GM10847 (cell line): ENCODE data around the gene KCTD10.

ENCODE experiments used
- POLR2A ChIP-seq: IDR thresholded peaks from 2 replicates; pipeline ENCODE4 v1.6.1; 2011; ENCODE audit not compliant: insufficient read length; ENCODE audit errors: extremely low read depth

The KCTD10 gene

GRCh38 chr12:109500406-109501185 lies 23.5 kb upstream of the KCTD10 start:
- no peak for TF ChIP-seq POLR2A

DNA sequence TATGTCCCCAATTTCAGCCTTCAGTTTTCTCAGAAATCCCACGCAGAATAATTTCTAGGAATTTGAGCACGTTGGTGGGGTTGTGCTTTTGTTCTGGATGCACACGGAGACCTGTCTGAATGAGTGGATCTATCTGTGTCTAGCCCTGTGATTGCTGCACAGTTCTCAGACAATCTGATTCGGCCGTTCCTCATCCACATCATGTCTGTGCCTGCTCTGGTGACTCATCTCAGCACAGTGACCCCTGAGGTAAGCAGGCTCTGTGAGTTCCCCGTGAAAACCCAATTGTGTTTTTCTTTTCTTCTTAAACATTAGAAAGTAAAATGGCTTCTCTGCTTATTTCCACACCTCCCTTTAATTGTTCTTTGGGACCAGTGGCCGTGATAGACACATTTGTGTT lies 20.6 kb upstream of the KCTD10 start:
- TF ChIP-seq POLR2A, result no peak

GRCh38 chr12:109496306-109496705 lies 19.2 kb upstream of the KCTD10 start:
- TF ChIP-seq POLR2A, result no peak

GRCh38 chr12:109495012-109495411 lies 17.9 kb upstream of the KCTD10 start:
- TF ChIP-seq POLR2A, result no peak

DNA sequence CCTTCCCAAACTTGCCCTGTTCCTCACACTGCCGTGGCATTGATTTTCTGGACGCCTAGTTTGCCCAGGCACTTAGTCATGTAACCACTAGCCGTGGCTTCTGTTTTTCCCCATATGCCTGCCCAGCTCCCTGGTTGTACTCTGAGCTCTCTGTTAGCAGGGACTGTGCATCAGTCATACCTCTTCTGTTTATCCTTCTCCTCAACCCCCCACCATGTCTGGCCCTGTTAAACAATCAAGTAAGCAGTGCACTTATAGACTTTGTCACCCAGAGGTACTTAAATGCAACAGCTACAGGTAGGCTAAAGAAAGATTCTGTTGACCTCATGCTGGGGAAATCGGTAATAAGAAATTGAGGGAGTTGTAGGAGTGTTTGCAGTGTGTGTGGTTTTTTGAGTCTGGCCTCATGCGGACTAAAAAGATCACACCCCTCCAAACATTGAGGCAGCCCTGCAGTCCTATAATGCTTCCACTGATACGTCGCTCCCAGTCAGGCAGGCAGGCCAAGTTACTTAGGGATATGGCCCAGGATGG lies 17.3 kb upstream of the KCTD10 start:
- no peak for TF ChIP-seq POLR2A

- no peak for TF ChIP-seq POLR2A
Measured at GRCh38 chr12:109493938-109494337, 16.8 kb upstream of the KCTD10 start.

DNA sequence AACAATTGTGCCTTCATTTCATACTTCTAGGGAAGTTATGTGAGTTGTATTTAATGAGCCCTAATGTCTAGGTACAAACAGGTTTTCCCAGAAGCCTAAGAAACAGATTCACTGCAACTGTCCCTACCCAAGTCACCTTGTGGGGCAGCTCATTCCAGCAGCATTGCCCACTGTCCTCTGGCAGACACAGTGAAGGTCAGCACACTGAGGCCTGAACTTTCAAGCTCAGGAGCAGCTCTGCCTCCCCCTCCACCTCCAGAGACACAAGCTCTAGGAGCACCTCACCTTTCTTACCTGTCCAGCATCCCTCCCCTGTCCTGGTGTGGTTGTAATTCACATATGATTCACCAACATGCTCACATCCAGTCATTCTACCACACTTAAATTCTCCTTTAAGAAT lies 16.0 kb upstream of the KCTD10 start:
- TF ChIP-seq POLR2A, result no peak

- TF ChIP-seq POLR2A, result no peak
Measured at GRCh38 chr12:109492371-109492770, 15.3 kb upstream of the KCTD10 start.

DNA sequence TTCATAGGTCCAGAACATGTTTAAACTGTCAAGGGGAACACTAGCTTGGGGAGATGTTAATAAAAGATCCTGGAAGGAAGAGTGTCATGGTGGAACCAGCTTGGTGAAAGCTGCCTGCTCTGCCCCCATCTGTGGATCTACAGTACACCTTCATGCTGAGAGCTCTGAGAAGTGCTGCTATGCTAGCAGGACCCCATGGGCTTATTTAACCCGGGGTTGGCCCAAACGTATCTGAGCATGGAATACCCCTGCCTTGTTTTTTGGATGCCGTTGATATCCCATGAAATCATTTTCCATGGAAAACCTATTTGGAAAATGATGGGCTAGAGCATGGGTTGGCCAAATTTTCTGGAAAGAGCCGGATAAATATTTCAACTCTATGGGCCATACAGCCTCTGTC lies 14.6 kb upstream of the KCTD10 start:
- no peak for TF ChIP-seq POLR2A

GRCh38 chr12:109489955-109490565 lies 13.0 kb upstream of the KCTD10 start:
- TF ChIP-seq POLR2A, result no peak

- no peak for TF ChIP-seq POLR2A
Measured at GRCh38 chr12:109489016-109489954, 12.2 kb upstream of the KCTD10 start.

DNA sequence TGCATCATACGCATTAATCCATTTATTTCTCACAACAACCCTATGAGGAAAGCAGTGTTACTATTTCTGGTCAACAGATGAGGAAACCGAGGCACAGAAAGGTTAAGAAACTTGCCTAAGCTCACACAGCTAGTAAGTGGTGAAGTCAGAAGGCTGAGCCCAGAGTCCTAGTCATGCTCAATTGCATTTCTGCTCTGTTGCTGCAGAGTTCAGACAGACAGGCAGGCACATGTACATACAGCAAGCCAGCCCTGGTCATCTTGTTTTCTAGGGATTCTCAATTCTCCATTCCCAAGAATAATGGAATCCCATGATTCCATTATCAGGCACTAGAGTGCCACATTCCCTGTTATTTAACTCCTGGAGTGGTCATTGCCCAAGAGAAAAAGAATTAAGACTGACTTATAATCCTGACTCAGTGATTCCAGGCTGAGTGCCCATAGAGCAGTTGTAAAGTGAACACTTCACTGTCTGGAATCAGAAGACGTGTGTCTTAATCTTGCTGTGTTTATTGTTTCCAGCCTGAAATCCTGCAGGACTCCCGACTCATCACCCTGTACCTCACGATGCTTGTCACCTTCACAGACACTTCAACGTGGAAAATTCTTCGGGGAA lies 11.1 kb upstream of the KCTD10 start:
- TF ChIP-seq POLR2A, result no peak

DNA sequence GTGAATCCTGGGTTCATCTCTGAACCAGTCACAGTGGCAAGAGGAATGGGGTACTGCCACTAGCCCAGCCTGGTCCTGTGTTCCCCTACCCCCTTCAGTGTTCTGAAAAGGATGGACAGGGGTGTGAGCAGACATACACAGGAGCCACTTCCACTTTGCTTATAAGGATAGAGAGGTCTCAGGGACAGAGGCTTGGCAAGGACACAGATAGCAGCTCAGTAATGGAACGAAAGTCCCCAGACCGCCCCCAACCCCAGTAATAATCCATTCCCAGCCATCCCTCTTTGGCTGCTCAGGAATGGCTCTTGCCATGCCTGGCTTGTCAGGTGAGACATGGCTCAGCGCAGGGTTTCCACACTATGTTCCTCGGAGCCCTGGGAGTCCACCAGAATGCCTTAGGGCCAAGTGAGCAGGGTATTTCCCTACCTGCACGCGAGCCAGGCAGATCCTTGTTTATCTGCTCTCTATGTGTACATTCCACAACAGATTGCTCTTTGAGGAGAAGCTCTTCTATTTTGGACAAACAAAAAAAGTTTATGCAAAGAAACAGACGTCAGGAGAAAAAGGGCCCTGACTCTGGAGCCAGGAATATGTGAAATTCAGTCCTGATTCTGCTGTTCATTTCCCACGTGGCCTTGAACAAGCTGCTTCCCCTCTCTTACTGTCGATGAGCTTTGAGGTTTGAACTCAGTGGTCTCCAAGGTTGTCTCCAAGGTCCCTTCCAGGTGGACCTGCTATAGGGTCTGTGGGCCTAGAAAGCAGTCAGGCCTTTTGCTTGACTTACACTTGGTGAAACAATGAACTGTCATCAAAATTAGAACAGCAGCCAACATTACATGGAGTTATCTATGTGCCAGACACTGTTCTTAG lies 10.3 kb upstream of the KCTD10 start:
- no peak for TF ChIP-seq POLR2A

DNA sequence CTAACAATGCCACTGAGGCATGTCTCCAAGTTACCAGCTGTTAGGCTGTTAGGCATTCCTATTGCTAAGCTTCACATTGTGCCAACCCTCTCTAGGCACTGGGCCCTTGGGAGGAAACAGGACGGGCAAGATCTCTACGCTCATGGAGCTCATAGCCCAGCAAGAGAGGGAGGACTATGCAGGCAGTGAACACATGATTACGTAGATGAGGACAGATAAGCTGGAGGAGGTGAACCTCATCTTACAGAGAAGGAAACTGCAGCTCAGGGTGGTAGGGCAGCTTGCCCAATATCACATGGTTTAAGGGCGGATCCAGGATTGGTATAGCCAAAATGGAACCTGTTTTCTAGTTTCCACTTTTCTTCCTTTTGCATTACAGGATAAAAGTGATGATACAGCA lies 8.1 kb upstream of the KCTD10 start:
- TF ChIP-seq POLR2A, result no peak
